ENCODE measurements around the gene TBC1D22B.

DNA sequence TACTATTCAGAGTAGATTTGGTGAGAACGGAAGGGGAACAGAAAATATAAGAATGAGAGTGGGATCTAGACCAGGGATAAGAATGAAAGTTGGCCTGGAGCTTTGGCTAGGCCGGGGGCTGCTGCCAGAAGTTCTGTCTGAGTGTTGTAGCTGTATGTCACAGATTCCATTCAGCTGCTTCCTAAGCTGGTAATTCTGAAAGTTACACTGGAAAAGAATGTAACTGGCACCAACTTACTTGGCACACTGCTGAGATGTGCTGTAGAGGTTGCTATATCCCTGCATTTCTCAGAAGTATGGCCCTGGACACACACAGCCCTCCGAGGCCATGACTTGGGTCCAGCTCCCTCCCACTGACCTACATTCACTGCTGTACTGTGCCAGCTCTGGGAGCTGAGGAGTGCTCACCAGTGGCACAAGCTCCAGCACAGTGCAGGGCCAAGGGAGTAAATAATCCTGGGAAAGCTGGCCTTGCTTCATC lies 26.1 kb downstream of the TBC1D22B start:
- TF ChIP-seq, protein P1, sequence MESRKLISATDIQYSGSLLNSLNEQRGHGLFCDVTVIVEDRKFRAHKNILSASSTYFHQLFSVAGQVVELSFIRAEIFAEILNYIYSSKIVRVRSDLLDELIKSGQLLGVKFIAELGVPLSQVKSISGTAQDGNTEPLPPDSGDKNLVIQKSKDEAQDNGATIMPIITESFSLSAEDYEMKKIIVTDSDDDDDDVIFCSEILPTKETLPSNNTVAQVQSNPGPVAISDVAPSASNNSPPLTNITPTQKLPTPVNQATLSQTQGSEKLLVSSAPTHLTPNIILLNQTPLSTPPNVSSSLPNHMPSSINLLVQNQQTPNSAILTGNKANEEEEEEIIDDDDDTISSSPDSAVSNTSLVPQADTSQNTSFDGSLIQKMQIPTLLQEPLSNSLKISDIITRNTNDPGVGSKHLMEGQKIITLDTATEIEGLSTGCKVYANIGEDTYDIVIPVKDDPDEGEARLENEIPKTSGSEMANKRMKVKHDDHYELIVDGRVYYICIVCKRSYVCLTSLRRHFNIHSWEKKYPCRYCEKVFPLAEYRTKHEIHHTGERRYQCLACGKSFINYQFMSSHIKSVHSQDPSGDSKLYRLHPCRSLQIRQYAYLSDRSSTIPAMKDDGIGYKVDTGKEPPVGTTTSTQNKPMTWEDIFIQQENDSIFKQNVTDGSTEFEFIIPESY (CRISPR knock-in tag; IDR thresholded peaks at IDR 0.05) = no peak
- TF ChIP-seq DPF2 (IDR thresholded peaks at IDR 0.05) (no peak), SP1 (CRISPR knock-in tag; IDR thresholded peaks at IDR 0.05) (no peak), ZKSCAN8 (CRISPR knock-in tag; IDR thresholded peaks at IDR 0.05) (no peak), KLF6 (CRISPR knock-in tag; IDR thresholded peaks at IDR 0.05; ENCODE audit: borderline replicate concordance) (no peak), GATA2 (CRISPR knock-in tag; IDR thresholded peaks at IDR 0.05) (no peak)
- TF ChIP-seq, protein P2, sequence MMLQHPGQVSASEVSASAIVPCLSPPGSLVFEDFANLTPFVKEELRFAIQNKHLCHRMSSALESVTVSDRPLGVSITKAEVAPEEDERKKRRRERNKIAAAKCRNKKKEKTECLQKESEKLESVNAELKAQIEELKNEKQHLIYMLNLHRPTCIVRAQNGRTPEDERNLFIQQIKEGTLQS (IDR thresholded peaks at IDR 0.05) = no peak
- TF ChIP-seq, protein P2 (CRISPR knock-in tag; conservative IDR thresholded peaks at IDR 0.05) = no peak
- TF ChIP-seq, protein P3, sequence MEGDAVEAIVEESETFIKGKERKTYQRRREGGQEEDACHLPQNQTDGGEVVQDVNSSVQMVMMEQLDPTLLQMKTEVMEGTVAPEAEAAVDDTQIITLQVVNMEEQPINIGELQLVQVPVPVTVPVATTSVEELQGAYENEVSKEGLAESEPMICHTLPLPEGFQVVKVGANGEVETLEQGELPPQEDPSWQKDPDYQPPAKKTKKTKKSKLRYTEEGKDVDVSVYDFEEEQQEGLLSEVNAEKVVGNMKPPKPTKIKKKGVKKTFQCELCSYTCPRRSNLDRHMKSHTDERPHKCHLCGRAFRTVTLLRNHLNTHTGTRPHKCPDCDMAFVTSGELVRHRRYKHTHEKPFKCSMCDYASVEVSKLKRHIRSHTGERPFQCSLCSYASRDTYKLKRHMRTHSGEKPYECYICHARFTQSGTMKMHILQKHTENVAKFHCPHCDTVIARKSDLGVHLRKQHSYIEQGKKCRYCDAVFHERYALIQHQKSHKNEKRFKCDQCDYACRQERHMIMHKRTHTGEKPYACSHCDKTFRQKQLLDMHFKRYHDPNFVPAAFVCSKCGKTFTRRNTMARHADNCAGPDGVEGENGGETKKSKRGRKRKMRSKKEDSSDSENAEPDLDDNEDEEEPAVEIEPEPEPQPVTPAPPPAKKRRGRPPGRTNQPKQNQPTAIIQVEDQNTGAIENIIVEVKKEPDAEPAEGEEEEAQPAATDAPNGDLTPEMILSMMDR (IDR thresholded peaks at IDR 0.05 in 2 of 3, conservative IDR thresholded peaks at IDR 0.05 in 1 of 3; ENCODE audit: insufficient read depth in 2 of 3, low read depth in 1 of 3, low read length in 3 of 3) = no peak
- TF ChIP-seq, protein P4, sequence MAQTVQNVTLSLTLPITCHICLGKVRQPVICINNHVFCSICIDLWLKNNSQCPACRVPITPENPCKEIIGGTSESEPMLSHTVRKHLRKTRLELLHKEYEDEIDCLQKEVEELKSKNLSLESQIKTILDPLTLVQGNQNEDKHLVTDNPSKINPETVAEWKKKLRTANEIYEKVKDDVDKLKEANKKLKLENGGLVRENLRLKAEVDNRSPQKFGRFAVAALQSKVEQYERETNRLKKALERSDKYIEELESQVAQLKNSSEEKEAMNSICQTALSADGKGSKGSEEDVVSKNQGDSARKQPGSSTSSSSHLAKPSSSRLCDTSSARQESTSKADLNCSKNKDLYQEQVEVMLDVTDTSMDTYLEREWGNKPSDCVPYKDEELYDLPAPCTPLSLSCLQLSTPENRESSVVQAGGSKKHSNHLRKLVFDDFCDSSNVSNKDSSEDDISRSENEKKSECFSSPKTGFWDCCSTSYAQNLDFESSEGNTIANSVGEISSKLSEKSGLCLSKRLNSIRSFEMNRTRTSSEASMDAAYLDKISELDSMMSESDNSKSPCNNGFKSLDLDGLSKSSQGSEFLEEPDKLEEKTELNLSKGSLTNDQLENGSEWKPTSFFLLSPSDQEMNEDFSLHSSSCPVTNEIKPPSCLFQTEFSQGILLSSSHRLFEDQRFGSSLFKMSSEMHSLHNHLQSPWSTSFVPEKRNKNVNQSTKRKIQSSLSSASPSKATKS (CRISPR knock-in tag; IDR thresholded peaks at IDR 0.05) = no peak
